HL-60/S4 treated with retinoic acid at 250 ng/mL for 4 days and 3 days (cell line): ENCODE measurements around the gene HINT2.

Source experiments
- in situ Hi-C: fragments of 300-500 bp; cut with MboI; formaldehyde crosslinking; loops from 2 replicates; pipeline ENCODE4 v1.7.0; 2022; ENCODE audit warnings: low sequenced_read_pairs

The HINT2 gene

DNA sequence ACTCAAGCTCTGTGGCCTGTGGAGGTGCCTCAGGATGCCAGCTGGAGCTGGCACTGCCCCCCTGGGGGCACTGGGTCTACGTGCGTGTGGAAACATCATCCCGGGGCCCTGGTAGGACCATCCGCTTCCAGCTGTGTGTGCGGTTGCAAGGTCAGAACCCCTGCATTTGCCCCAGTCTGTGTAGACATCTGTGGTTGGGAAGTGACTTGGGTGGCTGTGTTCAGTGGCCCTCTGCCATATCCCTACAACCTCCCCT is 26.7 kb upstream of the HINT2 start:
- in situ Hi-C loops: no loop called here

DNA sequence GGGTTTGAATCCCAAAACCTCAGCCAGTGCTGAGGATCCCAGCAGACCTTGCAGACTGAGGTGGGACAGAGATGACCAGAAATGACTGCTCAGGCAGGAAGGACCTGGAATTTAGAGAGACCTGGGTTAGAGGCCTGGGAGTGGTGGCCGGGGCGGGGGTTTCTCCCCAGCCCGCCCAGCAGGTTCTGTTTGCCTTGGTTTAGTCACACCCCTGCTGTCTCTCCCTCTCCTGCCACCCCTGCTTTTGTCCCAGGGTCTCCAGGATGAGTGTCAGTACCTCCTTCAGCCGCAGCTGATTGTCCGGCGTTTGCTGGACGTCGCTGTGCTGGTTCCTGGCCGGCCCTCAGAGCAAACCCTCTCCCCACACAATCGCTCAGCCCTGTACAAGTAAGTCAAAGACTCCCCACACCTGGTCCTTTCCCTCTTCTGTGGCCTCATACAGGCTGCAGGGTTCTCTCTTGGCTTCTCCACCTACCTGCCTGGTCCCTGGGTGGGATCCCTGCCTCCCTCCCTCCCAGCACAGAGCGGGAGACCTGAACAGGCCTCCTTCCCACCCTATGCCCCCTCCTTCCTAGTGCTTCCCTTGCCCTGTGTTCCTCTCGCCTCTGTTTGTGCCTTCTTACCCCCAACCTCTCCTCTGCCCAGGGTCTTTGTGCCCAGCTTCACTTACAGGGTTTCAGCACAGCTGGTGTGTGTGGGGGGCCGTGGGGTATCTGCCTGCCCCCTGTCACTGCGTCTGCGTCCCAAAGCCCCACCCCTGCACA is 26.2 kb upstream of the HINT2 start:
- in situ Hi-C loops: no loop called here

DNA sequence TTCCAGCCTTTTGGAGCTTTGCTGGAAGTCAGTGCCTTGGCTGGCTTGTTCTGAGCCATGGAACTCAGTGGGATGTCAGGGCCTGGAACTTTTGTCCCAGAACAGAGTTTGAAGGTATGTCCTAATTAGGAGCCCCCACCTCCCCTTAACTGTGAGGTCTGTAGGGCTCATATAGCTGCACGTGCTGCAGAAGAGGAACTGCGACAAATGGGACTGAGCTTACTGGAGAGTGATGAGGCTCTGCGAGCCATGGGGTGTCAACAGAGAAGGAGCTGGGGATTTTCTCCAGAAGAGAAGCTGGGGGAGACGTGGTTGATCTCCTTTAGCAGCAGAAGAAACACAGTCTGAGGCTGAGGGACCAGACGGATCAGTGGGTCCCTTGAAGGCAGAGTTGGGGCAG is 25.1 kb upstream of the HINT2 start:
- in situ Hi-C loops: no loop called here

DNA sequence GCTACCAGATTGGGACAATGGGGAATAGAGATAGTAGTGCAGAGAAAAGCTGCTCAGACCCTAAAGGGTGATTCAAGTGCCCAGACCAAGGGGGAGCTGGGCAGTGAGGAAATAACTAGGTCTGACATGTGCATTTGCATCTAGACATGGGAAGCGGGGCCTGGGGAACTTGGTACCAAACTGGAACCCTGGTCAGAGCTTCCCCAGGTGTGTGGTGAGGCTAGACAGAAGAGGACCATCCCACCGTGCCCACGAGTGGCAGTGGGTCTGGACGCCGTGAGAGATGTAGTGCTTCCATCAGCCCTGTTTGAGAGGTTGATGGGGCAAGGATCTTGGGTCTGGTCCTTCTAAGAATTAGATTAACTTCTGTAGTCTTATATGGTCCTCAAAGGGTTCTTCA is 21.8 kb upstream of the HINT2 start:
- in situ Hi-C loops: no loop called here

DNA sequence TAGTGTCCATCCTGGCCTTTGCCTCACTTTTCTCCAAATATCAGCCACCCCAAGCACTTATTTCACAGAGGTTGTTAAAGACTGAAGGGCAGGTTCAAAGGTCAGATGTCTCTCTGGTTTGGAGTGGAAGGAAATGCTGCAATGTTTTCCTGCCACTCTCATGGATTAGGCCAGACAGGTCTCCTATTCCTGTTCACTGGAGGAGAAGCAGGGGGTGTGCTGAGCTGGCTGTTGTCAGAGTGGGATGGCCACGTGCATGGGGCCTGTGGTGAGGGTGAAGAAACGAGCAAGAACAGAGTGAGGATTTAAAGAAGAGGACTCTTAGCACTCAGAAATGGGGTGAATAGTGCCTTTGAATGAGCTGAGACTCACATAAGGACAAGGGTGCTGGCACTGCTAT is 20.9 kb upstream of the HINT2 start:
- in situ Hi-C loops: no loop called here

DNA sequence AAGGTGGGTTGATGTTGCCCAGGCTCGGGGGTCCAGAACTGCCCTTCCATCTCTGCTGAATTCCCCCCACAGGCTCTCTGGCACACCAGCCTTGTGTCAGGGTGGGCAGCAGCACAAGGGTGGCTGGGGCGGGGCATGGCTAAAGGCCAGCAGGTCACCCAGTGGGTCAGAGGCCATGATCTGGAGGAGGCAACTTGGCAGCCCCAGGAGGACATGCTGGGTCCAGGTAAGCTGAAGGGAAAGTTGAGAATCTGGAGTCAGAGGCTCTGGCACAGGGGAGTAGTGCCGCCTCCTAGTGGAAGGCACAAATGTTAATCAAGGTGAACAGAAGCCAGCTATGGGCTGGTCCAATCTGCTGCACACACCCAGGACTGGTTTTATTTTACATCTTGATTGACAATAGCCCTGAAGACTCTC is 20.4 kb upstream of the HINT2 start:
- in situ Hi-C loops: no loop called here

DNA sequence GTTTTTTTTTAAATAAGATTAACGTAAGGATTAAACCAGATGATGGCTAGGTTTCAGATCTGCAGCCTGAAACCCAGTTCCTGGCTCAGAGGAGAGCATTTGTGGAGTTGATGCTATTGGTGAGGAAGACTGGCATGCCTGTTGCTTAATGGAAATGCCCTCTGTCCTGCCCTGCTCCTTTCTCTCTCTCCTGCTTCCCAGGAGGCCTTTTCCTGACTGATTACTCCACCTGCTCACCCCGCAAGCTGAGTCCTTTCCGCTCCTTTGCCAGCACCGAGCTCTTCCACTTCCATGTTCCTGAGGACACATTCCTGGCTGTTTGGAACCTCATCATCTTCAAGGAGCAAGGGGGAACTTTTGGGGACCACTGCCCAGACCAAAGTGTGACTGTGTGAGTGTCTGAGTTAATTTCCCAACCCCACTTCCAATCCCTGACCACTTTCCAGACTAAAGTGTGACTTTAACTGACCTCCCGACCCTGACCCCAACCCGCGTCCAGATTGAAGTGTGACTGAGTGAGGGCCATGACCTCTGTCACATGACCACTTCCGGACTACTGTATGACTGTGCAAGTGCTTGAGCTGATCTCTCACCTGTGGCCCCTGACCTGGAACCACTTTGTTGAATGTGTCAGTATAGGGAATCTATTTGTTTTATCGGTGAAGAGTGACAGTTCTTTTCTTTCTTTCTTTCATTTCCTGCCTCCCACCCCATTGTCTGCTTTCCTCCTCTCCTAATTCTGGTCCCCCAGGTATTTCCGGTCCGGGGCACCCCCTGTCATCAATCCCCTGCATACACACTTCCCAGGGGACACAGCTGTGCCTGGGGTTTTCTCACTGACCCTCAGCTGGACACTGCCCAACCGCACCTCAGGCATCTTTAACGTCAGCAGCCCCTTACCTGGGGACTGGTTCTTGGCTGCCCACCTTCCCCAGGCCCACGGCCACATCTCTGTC is 19.7 kb upstream of the HINT2 start:
- in situ Hi-C loops: no loop called here

DNA sequence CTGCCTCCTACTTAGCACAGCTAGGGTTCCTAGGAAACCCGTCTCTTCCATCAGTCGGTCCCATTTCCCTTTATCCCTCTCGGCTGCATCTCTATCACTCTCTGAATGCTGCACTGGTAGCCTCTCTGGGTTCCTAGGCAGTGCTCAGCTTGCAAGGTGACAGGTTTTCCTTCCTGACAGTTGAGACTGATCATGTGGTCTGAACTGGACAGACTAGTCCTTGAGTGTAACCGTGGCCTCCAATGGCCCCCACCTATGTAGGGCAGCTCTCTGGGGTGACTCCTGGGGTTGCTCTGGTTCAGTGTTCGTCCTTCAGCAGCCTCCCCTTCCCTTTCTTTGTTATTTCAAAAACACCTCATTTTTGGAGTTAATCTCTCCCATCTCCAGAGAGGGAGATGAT is 18.0 kb upstream of the HINT2 start:
- in situ Hi-C loops: no loop called here

DNA sequence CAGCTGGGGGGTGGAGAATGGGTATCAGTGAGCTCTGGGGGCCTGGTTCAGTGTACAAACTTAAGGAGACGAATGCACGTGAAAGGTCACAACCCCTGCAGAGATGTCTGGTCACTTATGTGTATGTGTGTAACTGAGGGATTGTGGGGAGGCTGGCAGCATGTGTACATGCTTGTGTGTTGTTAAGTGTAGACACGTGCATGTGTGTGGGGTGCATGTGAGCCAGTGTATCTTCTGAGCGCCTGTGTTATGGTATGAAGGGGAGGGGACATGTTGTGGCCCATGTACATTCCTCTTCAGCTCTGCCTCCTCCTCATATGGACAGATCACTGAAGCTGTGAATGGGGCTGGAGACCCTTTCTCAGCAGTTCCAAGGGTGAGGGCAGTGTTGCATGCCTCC is 16.2 kb upstream of the HINT2 start:
- in situ Hi-C loops: no loop called here

DNA sequence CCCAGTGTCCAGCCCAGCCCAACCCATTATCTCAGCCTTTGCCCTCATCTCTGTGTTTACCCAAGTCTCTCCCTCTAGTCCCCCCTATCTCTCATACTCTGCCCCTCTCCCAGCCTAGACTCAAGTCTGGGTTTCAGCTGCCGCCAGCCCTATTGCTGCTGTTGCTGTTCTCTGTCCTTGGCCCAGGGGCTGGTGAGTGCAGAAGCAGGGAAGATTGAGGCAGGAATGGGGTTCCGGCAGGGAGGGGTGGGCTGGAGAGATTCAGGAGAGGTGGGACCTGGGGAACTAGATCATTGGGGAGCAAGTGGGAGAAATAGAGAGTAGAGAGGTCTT is 14.9 kb upstream of the HINT2 start:
- in situ Hi-C loops: no loop called here

DNA sequence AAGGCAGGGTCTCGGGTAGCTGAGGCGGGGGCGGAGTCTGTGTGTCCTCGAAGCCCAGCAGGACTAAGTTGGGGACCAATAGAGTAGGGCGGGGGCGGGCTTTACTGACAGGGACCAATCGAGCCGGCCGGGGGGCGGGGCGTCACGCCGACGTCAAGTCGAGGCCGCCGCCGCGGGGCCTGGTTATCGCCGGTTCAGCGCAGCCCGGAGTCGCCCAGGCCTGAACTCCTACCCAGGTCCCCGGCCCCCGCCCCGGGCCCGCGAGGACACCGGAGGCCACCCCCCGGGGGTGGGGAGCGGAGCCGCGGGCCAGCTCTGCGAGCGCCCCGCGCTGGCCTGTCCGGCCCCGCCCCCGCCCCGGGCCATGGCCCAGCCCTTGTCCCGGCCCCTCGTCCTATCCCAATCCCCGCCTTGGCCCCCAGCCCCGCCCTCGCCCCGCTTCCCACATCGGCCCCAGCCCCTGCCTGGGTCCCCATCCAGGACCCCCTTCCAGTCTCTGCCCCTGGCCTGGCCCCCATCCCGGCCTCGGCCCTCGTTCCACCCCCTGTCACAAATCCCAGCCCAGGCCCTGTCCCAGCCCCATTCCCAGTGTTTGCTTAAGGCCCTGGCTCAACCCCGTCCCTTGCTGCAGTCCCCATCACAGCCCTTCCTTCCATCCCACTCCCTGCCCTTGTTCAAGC is 14.4 kb upstream of the HINT2 start, which contains the start of gene TMEM8B:
Gene TMEM8B (plus strand): TSS at position 145 of the 680 bp plus-strand sequence. CDS start 220 bp downstream, at position 365.
- in situ Hi-C loops: no loop called here

DNA sequence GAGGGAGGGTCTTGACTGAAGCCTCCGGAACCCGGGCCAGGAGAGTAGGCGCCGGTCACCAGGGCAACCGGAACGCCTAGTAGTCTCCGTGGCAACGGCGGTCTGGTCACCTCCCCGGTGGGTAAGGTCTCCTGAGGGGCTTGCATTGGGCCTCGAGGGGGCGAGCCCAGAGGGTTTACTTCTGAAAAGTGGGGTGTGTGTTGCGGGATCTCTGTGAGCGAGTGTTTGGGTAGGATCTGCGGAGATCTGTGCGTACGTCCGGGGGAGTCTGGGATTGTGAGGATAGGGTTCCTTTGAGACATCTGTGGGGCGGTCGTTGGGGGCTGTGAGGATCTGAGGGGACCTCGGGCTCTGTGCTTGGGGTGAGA is 13.9 kb upstream of the HINT2 start, which contains the start of gene FAM221B:
Gene FAM221B (minus strand): TSS at position 17 of the 368 bp plus-strand sequence. CDS start 2,571 bp downstream, outside the sequence.
- in situ Hi-C loops: no loop called here

DNA sequence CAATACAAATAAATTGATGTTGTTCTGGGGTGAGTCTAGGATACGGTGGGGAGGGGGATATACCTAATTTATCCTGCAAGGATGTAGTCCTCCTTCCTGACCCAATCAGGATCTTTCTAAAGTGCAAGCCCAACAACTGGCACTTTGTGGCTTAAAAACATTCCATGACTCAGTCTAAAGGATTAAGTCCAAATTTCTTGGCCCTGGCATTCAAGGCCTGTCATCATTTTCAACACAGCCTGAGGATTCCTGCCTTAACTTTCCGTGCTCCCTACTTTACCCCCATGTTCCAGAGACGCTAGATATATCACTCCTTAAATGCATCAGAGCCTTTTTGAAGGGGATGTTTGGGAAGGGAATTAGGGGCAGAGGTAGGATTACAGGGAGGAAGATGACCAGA is 12.6 kb upstream of the HINT2 start:
- in situ Hi-C loops: no loop called here

DNA sequence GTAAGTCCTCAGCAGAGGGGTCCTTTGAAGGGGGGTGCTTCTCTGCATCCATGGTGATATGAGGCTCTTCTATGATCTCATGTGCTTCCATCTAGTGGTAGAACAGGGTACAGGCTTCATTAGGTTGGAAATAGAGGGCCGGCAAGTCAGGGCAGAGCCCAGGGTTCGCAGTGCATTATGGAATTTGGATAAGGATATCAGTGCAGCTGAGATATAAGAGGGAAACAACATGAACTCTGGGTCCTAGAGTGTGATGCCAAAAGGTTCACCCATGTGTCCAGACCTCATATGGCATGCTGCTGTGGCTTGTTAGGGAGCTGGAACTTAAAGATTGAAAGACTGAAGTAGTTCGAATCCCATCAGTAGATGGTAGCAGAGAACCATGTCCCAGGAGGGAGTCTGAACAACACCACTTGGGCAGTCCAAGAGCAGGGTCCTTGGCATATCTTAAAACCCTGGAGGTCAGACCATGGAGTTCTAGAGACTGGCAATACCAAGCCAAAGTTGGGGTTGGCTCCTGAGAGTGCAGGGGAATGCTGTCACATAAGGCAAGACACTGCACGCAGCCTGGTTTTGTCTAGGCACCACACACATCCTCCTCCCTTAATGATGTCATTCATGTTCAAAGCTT is 11.3 kb upstream of the HINT2 start:
- in situ Hi-C loops: no loop called here

DNA sequence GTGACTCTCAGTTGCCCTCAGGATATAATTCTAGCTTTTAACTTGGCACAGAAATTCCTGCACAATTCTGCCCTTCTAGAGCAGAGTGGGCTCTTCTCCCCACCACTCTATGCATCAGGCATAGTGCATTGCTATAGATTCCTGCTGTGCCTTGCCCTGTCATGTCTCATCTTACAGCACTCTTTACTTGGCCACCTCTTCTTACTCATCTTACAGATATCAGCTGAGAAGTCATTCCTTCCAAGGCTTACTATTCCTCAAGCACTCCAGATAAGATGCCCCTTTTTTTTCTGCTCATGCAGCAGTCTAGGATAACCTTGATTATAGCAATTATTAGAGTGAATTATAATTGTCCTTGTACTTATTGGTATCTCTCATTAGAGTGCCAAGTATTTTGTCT is 8.1 kb upstream of the HINT2 start:
- in situ Hi-C loops: no loop called here

DNA sequence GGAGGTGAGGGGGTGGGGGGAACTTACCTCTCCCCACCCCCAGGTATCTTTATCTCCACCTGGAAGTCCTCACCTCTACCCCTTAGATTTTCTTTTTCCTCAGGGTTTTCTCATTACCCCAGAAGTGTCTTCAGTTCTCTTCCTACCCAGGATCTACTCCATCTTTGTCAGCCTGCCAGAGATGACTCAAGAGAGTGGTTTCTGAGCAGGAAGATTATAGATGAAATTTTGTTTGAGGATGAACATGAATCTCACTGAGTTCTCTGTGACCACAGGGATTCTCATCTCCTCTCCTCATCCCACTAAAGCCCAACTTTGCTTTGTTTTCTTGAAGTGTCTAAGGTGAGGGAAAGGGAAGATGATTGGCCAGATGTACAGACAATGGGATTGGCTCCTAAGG is 5.2 kb upstream of the HINT2 start:
- in situ Hi-C loops: no loop called here

DNA sequence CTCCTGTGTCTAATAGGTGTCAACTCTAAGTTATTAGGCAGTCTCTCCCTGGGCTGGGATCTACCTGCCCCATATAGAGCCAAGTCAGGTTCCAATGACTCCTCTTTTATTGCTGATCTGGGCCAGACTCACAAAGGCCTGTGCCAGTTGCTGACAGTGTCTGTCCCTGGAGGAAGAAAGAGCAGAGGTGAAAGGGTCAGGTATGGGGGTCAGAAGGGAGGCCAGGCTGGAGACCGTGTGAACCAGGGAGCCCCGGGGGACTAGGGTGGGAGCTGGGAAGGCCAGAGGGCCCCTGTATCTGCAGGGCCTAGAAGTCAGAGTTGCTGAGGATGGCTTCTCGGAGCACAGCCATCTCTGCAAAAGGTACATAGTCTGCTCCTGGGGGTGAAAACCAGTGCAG is 3.5 kb upstream of the HINT2 start:
- in situ Hi-C loops: no loop called here

DNA sequence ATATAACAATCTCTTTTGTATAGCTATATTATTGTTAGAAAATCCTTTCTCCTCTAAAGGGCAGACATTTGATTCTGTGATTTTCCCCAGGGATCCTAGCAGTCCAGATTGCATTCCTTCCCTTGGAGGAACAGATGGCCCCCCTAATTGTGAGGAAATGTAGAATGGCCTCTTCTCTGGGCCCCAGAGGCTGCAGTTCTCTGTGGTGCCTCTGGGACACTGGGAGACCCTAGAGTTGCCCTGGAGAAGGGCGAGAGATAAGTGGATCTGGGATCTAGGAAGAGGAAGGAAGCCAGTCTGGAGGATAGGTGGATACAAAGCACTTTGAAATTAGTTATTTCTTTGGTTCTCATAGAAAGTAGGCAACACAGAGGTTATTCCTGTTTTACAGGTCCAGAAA is 1.9 kb upstream of the HINT2 start:
- in situ Hi-C loops: no loop called here

DNA sequence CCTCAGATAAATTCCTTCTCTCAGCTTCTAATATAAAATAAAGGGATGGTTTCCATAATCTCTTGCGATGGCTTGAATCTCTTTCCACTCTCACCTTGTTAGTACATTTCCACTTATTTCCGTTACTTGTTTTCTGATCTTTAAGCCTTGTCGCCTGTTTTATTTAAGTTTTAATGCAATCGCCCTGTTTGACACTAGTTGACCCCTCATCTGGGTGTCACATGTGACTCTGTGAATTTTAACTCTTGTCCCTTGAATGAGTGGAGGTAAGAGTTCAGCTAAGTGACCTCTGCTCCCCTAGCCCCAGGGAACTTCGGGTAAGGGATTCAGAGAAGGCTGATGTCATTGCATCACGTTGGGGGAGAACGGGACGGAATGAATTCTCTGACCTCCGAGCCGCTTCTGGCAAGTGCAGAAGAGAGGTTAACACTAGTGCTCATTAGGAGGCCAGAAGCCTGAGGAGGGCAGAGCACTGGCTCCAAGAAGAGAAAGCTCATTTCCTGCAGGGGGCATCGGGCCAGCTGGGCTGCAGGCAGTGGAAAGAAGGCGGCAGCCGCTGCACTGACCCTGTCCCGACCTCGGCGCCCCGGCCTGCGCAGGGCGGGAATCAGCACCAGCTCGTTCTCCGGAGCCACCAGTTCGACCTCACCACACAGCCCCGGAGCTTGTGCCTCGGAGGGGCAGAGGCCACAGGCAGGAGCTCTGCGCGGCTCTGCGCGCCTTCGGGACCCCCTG is 569 bp downstream of the HINT2 start:
- in situ Hi-C loops: no loop called here

DNA sequence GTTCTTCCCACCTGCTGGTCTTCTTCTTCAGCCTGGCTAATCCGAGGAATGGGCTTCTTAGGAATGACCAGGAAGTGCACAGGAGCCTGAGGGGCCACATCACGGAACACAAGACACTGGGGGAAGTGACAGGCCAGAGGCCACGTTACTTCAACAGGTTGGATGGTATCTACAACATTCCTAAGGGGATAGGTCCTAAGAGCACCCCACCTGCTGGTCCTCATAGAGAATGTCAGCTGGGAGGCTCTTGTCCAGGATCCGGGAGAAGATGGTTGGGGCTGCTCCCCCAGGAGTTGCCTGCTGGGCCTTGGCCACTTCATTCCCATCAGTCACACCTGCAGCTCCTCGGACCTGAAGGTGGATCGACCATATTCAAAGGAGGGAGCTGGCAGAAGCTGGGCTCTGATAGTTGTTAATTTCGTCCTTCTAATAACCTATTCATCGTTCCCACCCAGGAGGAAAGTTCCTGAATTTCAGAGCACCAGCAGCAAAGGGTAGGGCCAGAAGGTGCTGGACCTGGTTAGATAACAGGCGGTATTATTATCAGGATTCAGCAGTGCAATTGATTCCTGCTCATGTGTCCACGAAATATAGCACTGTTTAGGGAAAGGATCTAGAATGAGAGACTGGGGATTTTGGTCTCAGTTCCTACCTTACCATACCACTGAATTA is 1.3 kb downstream of the HINT2 start:
- in situ Hi-C loops: no loop called here
